BLaER1 (cell line): ENCODE measurements around the gene SNCB.

ENCODE experiments used
- H3K27ac ChIP-seq: shearing (Covaris generic); formaldehyde crosslinking; 2 replicates; pipeline ENCODE4 v1.8.1; 2022
- H3K27me3 ChIP-seq: shearing (Covaris generic); formaldehyde crosslinking; 2 replicates; pipeline ENCODE4 v1.8.1; 2022
- H3K36me3 ChIP-seq: shearing (Covaris generic); formaldehyde crosslinking; 2 replicates; pipeline ENCODE4 v1.8.1; 2022
- H3K4me1 ChIP-seq: shearing (Covaris generic); formaldehyde crosslinking; 2 replicates; pipeline ENCODE4 v1.8.1; 2022
- H3K4me2 ChIP-seq: shearing (Covaris generic); formaldehyde crosslinking; 2 replicates; pipeline ENCODE4 v1.8.1; 2022
- H3K4me3 ChIP-seq: shearing (Covaris generic); formaldehyde crosslinking; 2 replicates; pipeline ENCODE4 v1.8.1; 2022
- H3K9ac ChIP-seq: shearing (Covaris generic); formaldehyde crosslinking; 2 replicates; pipeline ENCODE4 v1.8.1; 2022
- H3K9me3 ChIP-seq: shearing (Covaris generic); formaldehyde crosslinking; 2 replicates; pipeline ENCODE4 v1.8.1; 2022
- H4K20me1 ChIP-seq: shearing (Covaris generic); formaldehyde crosslinking; 2 replicates; pipeline ENCODE4 v1.8.1; 2022
- Cebpa-rat ChIP-seq: shearing (Covaris generic); IDR thresholded peaks from 2 replicates; pipeline ENCODE4 v1.8.1; 2022

The SNCB gene

DNA sequence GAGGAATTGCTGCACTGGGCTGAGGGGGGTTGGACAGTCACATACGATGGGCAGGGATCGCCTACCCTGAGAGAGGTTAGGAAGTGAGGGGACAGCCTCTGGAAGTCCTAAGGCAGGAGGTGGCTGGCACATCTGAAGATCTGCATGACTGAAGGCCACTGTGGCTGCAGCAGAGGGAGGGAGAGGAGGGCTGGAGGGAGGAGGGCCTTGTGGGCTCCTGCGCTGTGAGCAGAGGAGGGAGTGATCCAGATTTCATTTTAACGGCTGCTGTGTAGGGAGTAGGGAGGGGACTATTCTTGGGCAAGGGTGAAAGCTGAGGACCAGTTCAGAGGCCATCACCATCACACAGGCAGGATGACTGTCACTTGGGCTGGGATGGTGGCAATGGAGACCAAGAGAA lies 7.2 kb upstream of the SNCB start:
- peaks cover 55% of the 10 kb centered on the region for H3K4me1 ChIP-seq
- H3K36me3 ChIP-seq: no peaks in the 10 kb centered on the region
- H3K9ac ChIP-seq: no peak overlapping the region
- peak overlapping the region; percentile 25 for H3K4me2 ChIP-seq
- no peak overlapping the region for H3K4me3 ChIP-seq
- no peaks in the 10 kb centered on the region for H3K27me3 ChIP-seq
- H3K27ac ChIP-seq: no peak overlapping the region
- no peak for TF ChIP-seq Cebpa-rat
- no peaks in the 10 kb centered on the region for H3K9me3 ChIP-seq
- H4K20me1 ChIP-seq: 0 out of 2 replicates have a peak, but pooled peaks cover 6% of the 10 kb centered on the region

DNA sequence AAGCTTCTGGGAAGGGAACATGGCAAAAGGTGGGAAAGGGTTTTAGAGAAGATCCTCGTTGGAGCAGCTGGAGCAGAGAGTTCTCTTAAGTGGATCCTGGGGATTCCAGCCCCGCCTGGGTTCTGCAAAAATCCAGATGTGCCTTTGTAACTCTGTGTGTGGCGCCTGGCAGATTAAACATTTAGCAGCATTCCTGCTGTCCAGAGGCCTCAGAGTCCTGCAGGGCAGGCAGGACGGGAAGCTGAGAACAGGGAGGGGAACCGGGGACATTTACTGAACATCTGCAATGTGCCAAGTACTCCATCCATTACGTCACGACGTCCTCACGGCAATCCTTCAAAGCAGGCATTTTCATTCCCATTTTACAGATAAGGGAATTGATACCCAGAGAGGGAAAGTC lies 6.1 kb upstream of the SNCB start:
- H3K27me3 ChIP-seq: no peaks in the 10 kb centered on the region
- H3K9ac ChIP-seq: no peak overlapping the region
- H3K4me2 ChIP-seq: no peak overlapping the region
- no peaks in the 10 kb centered on the region for H3K9me3 ChIP-seq
- no peak overlapping the region for H3K4me3 ChIP-seq
- H3K36me3 ChIP-seq: no peaks in the 10 kb centered on the region
- 0 out of 2 replicates have a peak, but pooled peaks cover 6% of the 10 kb centered on the region for H4K20me1 ChIP-seq
- H3K27ac ChIP-seq: no peak overlapping the region
- TF ChIP-seq Cebpa-rat: no peak
- H3K4me1 ChIP-seq: peaks cover 64% of the 10 kb centered on the region

DNA sequence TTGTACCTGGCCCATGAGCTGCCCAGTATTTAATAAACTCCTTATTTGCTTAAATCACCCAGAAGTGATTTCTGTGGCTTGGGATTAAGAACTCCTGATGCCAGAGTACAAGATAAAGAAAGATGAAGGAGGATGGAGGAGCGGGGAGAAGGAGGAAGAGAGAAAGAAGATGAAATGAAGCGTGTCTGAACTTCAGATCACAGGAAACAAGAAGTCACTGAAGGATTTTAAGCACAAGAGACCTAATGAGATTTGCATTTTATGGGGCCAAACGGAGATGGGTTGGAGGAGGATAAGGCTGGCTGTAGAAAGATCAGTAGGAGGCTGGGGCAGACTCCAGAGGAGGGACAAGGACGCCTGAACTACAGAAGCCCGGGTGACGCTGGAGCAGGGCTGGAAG lies 3.3 kb upstream of the SNCB start:
- Histone ChIP-seq H3K4me2 (peak overlapping the region; percentile 91), H3K27me3 (peaks cover 21% of the 10 kb centered on the region)

DNA sequence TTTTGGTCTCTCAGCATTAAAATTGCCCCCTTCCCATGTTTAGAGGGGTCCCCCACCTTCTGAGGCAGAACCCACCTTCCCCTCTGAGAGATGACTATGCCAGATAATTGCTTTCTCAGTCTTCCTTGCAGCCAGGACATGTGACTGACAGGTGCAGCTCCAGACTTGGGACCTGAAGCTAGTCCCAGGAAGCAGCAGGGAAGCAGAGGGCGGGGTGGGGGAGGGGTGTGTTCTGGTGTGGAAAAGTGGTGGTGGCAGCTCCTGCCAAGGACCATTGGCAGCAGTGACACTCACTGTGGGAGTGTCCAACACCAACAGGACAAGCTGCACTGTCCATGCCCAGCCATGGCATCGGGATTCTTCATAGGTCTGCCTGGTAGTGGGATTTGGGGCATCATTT lies 2.4 kb upstream of the SNCB start:
- H3K9ac ChIP-seq: no peak overlapping the region
- H3K9me3 ChIP-seq: no peaks in the 10 kb centered on the region
- H3K27me3 ChIP-seq: peaks cover 27% of the 10 kb centered on the region
- no peak overlapping the region for H3K4me3 ChIP-seq
- H3K36me3 ChIP-seq: no peaks in the 10 kb centered on the region
- H3K27ac ChIP-seq: no peak overlapping the region
- peak overlapping the region; percentile 91 for H3K4me2 ChIP-seq
- TF ChIP-seq Cebpa-rat: no peak
- H4K20me1 ChIP-seq: peaks cover 25% of the 10 kb centered on the region
- peaks cover 84% of the 10 kb centered on the region for H3K4me1 ChIP-seq

More for the DNA sequence above, 3.3 kb upstream of the SNCB start:
- H3K9ac ChIP-seq: 0 out of 2 replicates have a peak overlapping the region, but pooled peaks have one; percentile 39
- H3K4me3 ChIP-seq: peak overlapping the region; percentile 31; the same call in 1 of the 2 replicates
- H3K4me1 ChIP-seq: peaks cover 78% of the 10 kb centered on the region
- H3K36me3 ChIP-seq: no peaks in the 10 kb centered on the region
- H3K27ac ChIP-seq: no peak overlapping the region
- TF ChIP-seq Cebpa-rat: no peak
- H4K20me1 ChIP-seq: peaks cover 18% of the 10 kb centered on the region
- H3K9me3 ChIP-seq: no peaks in the 10 kb centered on the region

DNA sequence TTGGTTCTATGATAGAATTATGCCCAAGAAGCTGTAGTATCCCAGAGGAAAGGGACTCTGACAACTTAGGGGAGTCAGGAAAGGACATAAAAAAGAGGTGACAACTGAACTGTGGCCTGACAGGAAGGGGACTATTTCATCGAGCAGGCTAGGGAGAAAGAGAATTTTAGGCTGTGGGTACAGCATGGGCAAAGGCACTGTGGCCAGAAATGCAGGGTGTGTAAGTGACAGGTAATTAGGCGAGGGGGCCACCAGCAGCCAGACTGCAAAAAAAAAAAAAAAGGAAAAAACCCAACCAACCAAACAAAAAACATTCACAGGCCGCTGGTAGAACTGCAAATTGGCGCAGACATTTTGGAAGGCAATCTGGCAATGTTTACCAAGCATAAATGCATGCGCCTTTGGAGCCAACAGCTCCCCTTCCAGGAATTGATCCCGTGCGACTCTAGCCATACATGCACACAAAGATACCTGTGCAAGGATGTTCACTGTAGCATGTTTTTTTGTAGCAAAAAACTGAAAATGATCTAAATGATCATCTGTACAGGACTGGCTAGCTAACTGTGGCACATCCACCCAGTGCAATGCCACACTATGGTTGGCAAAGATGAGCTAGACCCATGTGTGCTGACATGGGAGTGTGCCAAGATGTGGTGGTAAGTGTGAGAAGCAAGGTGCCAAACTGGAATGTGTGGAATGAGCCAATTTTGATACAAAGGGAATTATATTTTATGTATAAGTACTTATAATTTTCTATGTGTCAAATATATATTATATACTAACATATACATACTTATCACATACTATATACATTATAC lies 1.3 kb upstream of the SNCB start:
- no peaks in the 10 kb centered on the region for H3K36me3 ChIP-seq
- no peak for TF ChIP-seq Cebpa-rat
- H3K4me2 ChIP-seq: peak overlapping the region; percentile 99
- no peaks in the 10 kb centered on the region for H3K9me3 ChIP-seq
- H4K20me1 ChIP-seq: peaks cover 25% of the 10 kb centered on the region
- no peak overlapping the region for H3K9ac ChIP-seq
- H3K4me1 ChIP-seq: peaks cover 85% of the 10 kb centered on the region
- peaks cover 27% of the 10 kb centered on the region for H3K27me3 ChIP-seq
- no peak overlapping the region for H3K4me3 ChIP-seq
- H3K27ac ChIP-seq: no peak overlapping the region

DNA sequence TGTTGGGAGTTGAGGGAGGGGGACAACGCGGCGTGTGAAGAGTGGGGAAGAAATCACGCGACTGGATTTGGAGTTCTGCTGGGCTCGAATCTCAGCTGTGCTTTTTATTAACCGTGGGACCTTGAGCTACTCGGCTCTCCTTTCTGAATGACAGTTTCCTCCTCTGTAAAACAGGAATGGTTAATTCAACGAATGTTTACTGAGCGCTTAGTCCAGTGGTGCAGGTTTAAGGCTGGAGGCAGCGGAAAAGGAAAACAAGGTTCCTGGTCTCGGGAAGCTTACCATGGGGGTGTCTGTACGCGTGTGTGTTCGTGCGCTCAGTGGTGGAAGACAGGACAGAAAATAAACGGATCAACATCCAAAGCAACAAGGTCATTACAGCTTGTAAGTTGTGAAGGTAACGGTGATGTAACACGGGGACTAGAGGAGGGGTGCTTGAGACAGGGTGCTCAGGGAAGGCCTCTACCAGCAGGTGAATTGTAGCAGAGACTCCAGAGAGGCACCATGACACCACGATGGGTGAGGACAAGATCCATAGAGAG lies 418 bp upstream of the SNCB start:
- H3K4me3 ChIP-seq: peak overlapping the region; percentile 73
- H3K9ac ChIP-seq: peak overlapping the region; percentile 39; the same call in 1 of the 2 replicates

DNA sequence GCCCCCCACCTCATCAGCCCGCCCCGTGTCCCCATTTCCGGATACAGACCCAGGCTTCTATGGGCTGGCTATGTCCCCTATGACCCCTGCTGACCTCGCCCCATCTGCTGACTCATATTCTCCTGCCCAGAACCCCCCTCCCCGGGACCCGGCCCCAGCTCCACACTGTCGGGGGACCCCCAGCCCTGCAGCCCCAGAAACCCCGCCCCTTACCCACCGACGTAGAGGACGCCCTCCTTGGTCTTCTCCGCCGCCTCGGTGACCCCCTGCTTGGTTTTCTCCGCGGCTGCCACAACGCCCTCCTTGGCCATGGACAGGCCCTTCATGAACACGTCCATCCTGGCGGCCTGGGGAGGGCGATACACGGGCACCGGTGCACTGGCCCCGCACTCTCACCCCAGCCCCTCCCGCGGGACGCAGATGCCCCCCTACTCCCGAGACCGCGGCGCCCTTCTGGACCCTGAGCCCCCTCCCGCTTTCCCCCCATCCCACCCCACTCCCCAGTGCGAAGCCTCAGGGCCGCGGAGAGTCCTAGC lies 949 bp downstream of the SNCB start:
- no peaks in the 10 kb centered on the region for H3K36me3 ChIP-seq
- TF ChIP-seq Cebpa-rat: no peak
- peaks cover 27% of the 10 kb centered on the region for H3K27me3 ChIP-seq
- H3K9ac ChIP-seq: peak overlapping the region; percentile 60; the same call in 1 of the 2 replicates
- H3K9me3 ChIP-seq: no peaks in the 10 kb centered on the region
- peaks cover 93% of the 10 kb centered on the region for H3K4me1 ChIP-seq
- peak overlapping the region; percentile 73 for H3K4me3 ChIP-seq
- peak overlapping the region; percentile 99 for H3K4me2 ChIP-seq
- H3K27ac ChIP-seq: no peak overlapping the region
- H4K20me1 ChIP-seq: peaks cover 38% of the 10 kb centered on the region

More for the DNA sequence above, 418 bp upstream of the SNCB start:
- peak overlapping the region; percentile 99 for H3K4me2 ChIP-seq
- TF ChIP-seq Cebpa-rat: no peak
- H3K27ac ChIP-seq: no peak overlapping the region
- H4K20me1 ChIP-seq: peaks cover 28% of the 10 kb centered on the region
- peaks cover 27% of the 10 kb centered on the region for H3K27me3 ChIP-seq
- no peaks in the 10 kb centered on the region for H3K9me3 ChIP-seq
- H3K36me3 ChIP-seq: no peaks in the 10 kb centered on the region
- H3K4me1 ChIP-seq: peaks cover 93% of the 10 kb centered on the region

DNA sequence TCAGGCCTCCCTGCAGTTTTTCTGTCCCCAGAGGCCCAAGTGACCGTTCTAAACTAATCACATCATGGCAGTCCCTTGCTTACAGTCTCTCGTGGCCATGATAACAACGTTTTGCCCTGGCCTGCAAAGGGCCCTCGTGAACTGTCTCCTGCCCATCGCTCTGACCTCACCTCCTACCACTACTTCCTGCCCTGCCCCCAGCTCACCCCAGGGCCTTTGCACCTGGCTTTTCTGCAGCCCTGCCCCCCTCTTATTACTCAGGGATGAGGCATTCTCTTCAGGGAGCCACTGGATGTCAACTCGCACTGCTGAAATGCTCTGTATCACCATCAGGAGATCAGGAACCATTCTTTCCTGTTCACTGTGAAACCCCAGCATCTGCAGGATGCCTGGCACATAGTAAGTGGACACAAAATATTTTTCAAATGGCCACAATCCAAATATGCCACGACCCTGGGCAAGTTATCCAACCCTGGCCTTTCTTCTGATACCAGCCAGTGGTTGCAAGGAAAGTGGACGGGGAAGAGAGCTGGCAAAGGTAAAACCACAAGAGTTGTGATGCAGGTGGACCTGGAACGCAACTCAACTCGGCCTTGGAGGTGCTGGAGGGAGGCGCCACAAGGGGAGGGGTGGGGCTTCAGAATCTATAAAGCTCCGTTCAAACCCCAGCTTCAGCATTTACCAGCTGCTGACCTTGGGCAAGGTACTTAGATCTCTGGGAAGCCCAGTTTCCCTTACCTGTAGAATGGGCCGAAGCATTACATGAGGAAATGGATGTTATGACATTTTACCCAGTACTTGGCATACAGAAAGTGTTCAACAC lies 1.7 kb downstream of the SNCB start:
- H3K36me3 ChIP-seq: no peaks in the 10 kb centered on the region
- H3K27ac ChIP-seq: 0 out of 2 replicates have a peak overlapping the region, but pooled peaks have one; percentile 7
- no peak overlapping the region for H3K9ac ChIP-seq
- peaks cover 32% of the 10 kb centered on the region for H4K20me1 ChIP-seq
- H3K4me3 ChIP-seq: peak overlapping the region; percentile 73; the same call in 1 of the 2 replicates
- H3K4me2 ChIP-seq: peak overlapping the region; percentile 99
- no peaks in the 10 kb centered on the region for H3K9me3 ChIP-seq
- H3K4me1 ChIP-seq: peaks cover 91% of the 10 kb centered on the region
- peaks cover 27% of the 10 kb centered on the region for H3K27me3 ChIP-seq
- no peak for TF ChIP-seq Cebpa-rat

DNA sequence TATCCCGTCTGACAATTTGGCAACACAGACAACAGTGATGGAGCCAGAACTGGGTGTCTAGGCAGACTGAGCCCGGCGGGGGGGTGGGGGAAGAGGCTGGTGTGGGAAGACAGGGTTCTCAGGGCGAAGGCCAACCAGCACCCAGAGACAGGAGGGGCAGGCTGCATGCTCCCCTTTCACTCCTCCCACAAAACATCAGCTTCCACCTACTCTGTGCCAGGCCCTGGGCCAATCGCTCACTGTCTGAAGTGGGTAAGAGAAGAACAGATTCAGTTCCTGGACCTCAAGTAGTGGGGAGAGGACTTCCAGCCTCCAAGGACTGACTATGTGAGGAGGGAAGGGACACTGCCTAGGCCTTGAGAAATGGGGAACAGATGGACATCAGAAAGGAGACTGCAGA lies 2.8 kb downstream of the SNCB start:
- Histone ChIP-seq H3K4me3 (no peak overlapping the region), H3K9me3 (no peaks in the 10 kb centered on the region), H3K27me3 (peaks cover 27% of the 10 kb centered on the region), H3K9ac (no peak overlapping the region), H4K20me1 (peaks cover 32% of the 10 kb centered on the region), H3K27ac (peak overlapping the region; percentile 7; the same call in 1 of the 2 replicates), H3K4me1 (peaks cover 80% of the 10 kb centered on the region), H3K4me2 (peak overlapping the region; percentile 99), H3K36me3 (no peaks in the 10 kb centered on the region)
- TF ChIP-seq Cebpa-rat: no peak
